IMR-90 (cell line): ENCODE measurements around the gene LTBP2. TPM values are rescaled to one million over a fixed set of nuclear protein-coding genes. Genes with fewer than 3 reads are reported as not detected.
A peak's percentile ranks its signal among the peaks of the same experiment; 100 is the strongest.

Source experiments
- ATAC-seq: fragments of 200-7000 bp; cut with Tn5 transposase; 2 replicates; pipeline ENCODE4 v1.9.1; 2020; ENCODE audit warnings: low read depth, mild to moderate bottlenecking, moderate library complexity
- BruUV-seq: library from RNA; stranded (reverse); fragments of 400-500 nt; replicated peaks from 2 replicates; lab custom pipeline; 2021; lab: Mats Ljungman, UMichigan
- CTCF ChIA-PET: fragments of 300-600 bp; formaldehyde crosslinking; extraction: SDS; loops from one replicate; lab custom pipeline; 2021; ENCODE audit warnings: antibody characterized with exemption; lab: Yijun Ruan, JAX
- POLR2A ChIA-PET: fragments of 300-600 bp; sonication (Branson Sonifier 250); formaldehyde crosslinking; loops from one replicate; lab custom pipeline; 2022; ENCODE audit warnings: antibody characterized with exemption; ENCODE audit not compliant: unreplicated experiment; lab: Charles Lee
- DNase-seq: peaks from one replicate; pipeline ENCODE4 v3.0.0; 2013
- H2AFZ ChIP-seq: replicated peaks from 2 replicates; pipeline ENCODE3; 2013; ENCODE audit warnings: low read length, mild to moderate bottlenecking; ENCODE audit not compliant: poor library complexity
- H2AK5ac ChIP-seq: 2 replicates; pipeline ENCODE4 v1.6.1; 2013; ENCODE audit warnings: low read depth, low read length, inconsistent platforms
- H2AK9ac ChIP-seq: replicated peaks from 2 replicates; pipeline ENCODE3; 2013; ENCODE audit warnings: mild to moderate bottlenecking, low read depth, low read length, moderate library complexity; ENCODE audit not compliant: poor library complexity
- H2BK120ac ChIP-seq: 2 replicates; pipeline ENCODE4 v1.6.1; 2013; ENCODE audit warnings: low read depth, low read length, inconsistent platforms
- H2BK15ac ChIP-seq: 3 replicates; pipeline ENCODE4 v1.6.1; 2013; ENCODE audit warnings: low read depth, low read length, inconsistent platforms
- H2BK20ac ChIP-seq: 2 replicates; pipeline ENCODE4 v1.6.1; 2013; ENCODE audit warnings: low read depth, mild to moderate bottlenecking, inconsistent platforms, low read length, moderate library complexity
- H2BK5ac ChIP-seq: 2 replicates; pipeline ENCODE4 v1.6.1; 2013; ENCODE audit warnings: mild to moderate bottlenecking, low read depth, low read length, inconsistent platforms; ENCODE audit not compliant: poor library complexity, severe bottlenecking
- H3K14ac ChIP-seq: replicated peaks from 2 replicates; pipeline ENCODE4 v1.6.1; 2013; ENCODE audit warnings: low read depth, low read length, inconsistent platforms
- H3K18ac ChIP-seq: 2 replicates; pipeline ENCODE4 v1.6.1; 2013; ENCODE audit warnings: low read depth, low read length, control low read depth
- H3K23ac ChIP-seq: 2 replicates; pipeline ENCODE4 v1.6.1; 2013; ENCODE audit warnings: low read depth, low read length, inconsistent platforms
- H3K27ac ChIP-seq: 2 replicates; pipeline ENCODE4 v1.5.1; 2013; ENCODE audit warnings: mild to moderate bottlenecking, control low read depth, low read length; ENCODE audit not compliant: insufficient read depth
- H3K27me3 ChIP-seq: 2 replicates; pipeline ENCODE4 v1.6.1; 2013; ENCODE audit warnings: low read length; ENCODE audit not compliant: control insufficient read depth, insufficient read depth
- H3K36me3 ChIP-seq: 2 replicates; pipeline ENCODE4 v1.6.1; 2013; ENCODE audit warnings: low read length, mixed read lengths; ENCODE audit not compliant: control insufficient read depth, insufficient read depth
- H3K4ac ChIP-seq: 2 replicates; pipeline ENCODE4 v1.6.1; 2013; ENCODE audit warnings: low read depth, low read length, inconsistent platforms
- H3K4me1 ChIP-seq: 2 replicates; pipeline ENCODE4 v1.6.1; 2013; ENCODE audit warnings: low read length, mixed read lengths; ENCODE audit not compliant: control insufficient read depth, insufficient read depth
- H3K4me2 ChIP-seq: 2 replicates; pipeline ENCODE4 v1.6.1; 2013; ENCODE audit warnings: low read depth, mild to moderate bottlenecking, control low read depth, low read length, moderate library complexity
- H3K4me3 ChIP-seq: 2 replicates; pipeline ENCODE4 v1.5.1; 2013; ENCODE audit warnings: low read depth, mild to moderate bottlenecking, control low read depth, low read length, moderate library complexity; ENCODE audit not compliant: insufficient read depth
- H3K56ac ChIP-seq: 2 replicates; pipeline ENCODE4 v1.6.1; 2013; ENCODE audit warnings: low read length, inconsistent platforms; ENCODE audit not compliant: insufficient read depth; ENCODE audit errors: extremely low read depth
- H3K79me1 ChIP-seq, 2 experiments: 2 replicates each; pipeline ENCODE4 v1.6.1; 2013; ENCODE audit warnings: low read length in 2 of 2, inconsistent platforms in 1 of 2, low read depth in 1 of 2
- H3K9ac ChIP-seq: 2 replicates; pipeline ENCODE4 v1.6.1; 2013; ENCODE audit warnings: low read depth, low read length, control low read depth
- H3K9me1 ChIP-seq: 2 replicates; pipeline ENCODE4 v1.6.1; 2013; ENCODE audit warnings: low read length, inconsistent platforms; ENCODE audit not compliant: insufficient read depth
- H3K9me3 ChIP-seq: 2 replicates; pipeline ENCODE4 v1.6.1; 2013; ENCODE audit warnings: low read length; ENCODE audit not compliant: control insufficient read depth, insufficient read depth
- H4K20me1 ChIP-seq: 2 replicates; pipeline ENCODE4 v1.6.1; 2013; ENCODE audit warnings: low read length, inconsistent platforms; ENCODE audit not compliant: insufficient read depth
- H4K5ac ChIP-seq: 2 replicates; pipeline ENCODE4 v1.6.1; 2013; ENCODE audit warnings: mild to moderate bottlenecking, low read depth, low read length, control low read depth
- H4K8ac ChIP-seq, 2 experiments: 2 replicates each; pipeline ENCODE4 v1.6.1; 2013; ENCODE audit warnings: low read depth in 2 of 2, low read length in 2 of 2, control low read depth in 1 of 2, inconsistent platforms in 1 of 2
- H4K91ac ChIP-seq: 2 replicates; pipeline ENCODE4 v1.6.1; 2013; ENCODE audit warnings: low read depth, low read length, inconsistent platforms; ENCODE audit not compliant: insufficient read depth
- BHLHE40 ChIP-seq: fragments of 150-350 bp; IDR thresholded peaks from 2 replicates; pipeline ENCODE4 v1.6.1; 2016; ENCODE audit warnings: mild to moderate bottlenecking, low read depth, low read length
- CEBPB ChIP-seq: IDR thresholded peaks from 2 replicates; pipeline ENCODE4 v1.6.1; 2012; ENCODE audit warnings: low read depth, low read length, improper control_type of control experiment
- CHD1 ChIP-seq: IDR thresholded peaks from 2 replicates; pipeline ENCODE4 v1.6.1; 2012; ENCODE audit warnings: low read depth, low read length, improper control_type of control experiment
- FOS ChIP-seq: fragments of 150-350 bp; IDR thresholded peaks from 2 replicates; pipeline ENCODE4 v1.6.1; 2016; ENCODE audit warnings: low read depth, low read length
- MAFK ChIP-seq: IDR thresholded peaks from 2 replicates; pipeline ENCODE4 v1.6.1; 2012; ENCODE audit warnings: low read depth, low read length, improper control_type of control experiment
- MAZ ChIP-seq: IDR thresholded peaks from 2 replicates; pipeline ENCODE4 v1.6.1; 2012; ENCODE audit warnings: low read depth, mild to moderate bottlenecking, low read length, improper control_type of control experiment, moderate library complexity, borderline replicate concordance
- MXI1 ChIP-seq: IDR thresholded peaks from 2 replicates; pipeline ENCODE4 v1.6.1; 2012; ENCODE audit warnings: low read depth, mild to moderate bottlenecking, low read length, moderate library complexity, borderline replicate concordance
- NFE2L2 ChIP-seq: fragments of 150-350 bp; IDR thresholded peaks from 2 replicates; pipeline ENCODE4 v1.6.1; 2016; ENCODE audit warnings: low read depth, mild to moderate bottlenecking, low read length
- POLR2A ChIP-seq: IDR thresholded peaks from 2 replicates; pipeline ENCODE4 v1.6.1; 2012; ENCODE audit warnings: mild to moderate bottlenecking, low read depth, low read length
- RAD21 ChIP-seq: IDR thresholded peaks from 2 replicates; pipeline ENCODE4 v1.6.1; 2012; ENCODE audit warnings: low read length, improper control_type of control experiment
- RCOR1 ChIP-seq: IDR thresholded peaks from 2 replicates; pipeline ENCODE4 v1.6.1; 2012; ENCODE audit warnings: mild to moderate bottlenecking, low read length, improper control_type of control experiment; ENCODE audit not compliant: insufficient replicate concordance
- SMC3 ChIP-seq: fragments of 150-350 bp; IDR thresholded peaks from 2 replicates; pipeline ENCODE4 v1.6.1; 2016; ENCODE audit warnings: low read depth, mild to moderate bottlenecking, antibody characterized with exemption, low read length, moderate library complexity
- WGBS, 2 experiments: methylation state at CpG; one replicate each; pipeline versions ENCODE4 v1.1.5 to v1.1.7; 2013; ENCODE audit warnings: missing lambda C conversion rate in 2 of 2; ENCODE audit not compliant: insufficient read length in 1 of 2; ENCODE audit errors: extremely low coverage in 2 of 2; 5-methylcytosine and 5-hydroxymethylcytosine counted together
- dilution Hi-C: fragments of 300-500 bp; cut with HindIII; formaldehyde crosslinking; loops from one replicate; pipeline ENCODE4 v1.14.3; 2018; ENCODE audit warnings: low sequenced_read_pairs; ENCODE audit not compliant: unreplicated experiment
- in situ Hi-C: fragments of 300-500 bp; cut with MboI; formaldehyde crosslinking; loops from 3 replicates; pipeline ENCODE4 v1.14.3; 2019; ENCODE audit warnings: low sequenced_read_pairs, inconsistent platforms, mixed read lengths
- intact Hi-C: fragments of 100-400 bp; cut with micrococcal nuclease; formaldehyde crosslinking; loops from 2 replicates; pipeline ENCODE4 v1.10.0; 2022
- polyA plus RNA-seq, 3 experiments: library from polyadenylated mRNA; depleted of rRNA; stranded (reverse); fragments of >200 nt; gene quantifications; 2 replicates each; pipeline ENCODE4 v1.2.3, GENCODE V29; 2012; ENCODE audit warnings: low replicate concordance in 1 of 3
- total RNA-seq: library from RNA; depleted of rRNA; stranded (reverse); fragments of >200 nt; gene quantifications from 2 replicates; pipeline ENCODE4 v1.2.3, GENCODE V29; 2012
- TF ChIP-seq, protein P1 (sequence below): fragments of 150-350 bp; IDR thresholded peaks from 2 replicates; pipeline ENCODE4 v1.6.1; 2016; ENCODE audit warnings: low read depth, mild to moderate bottlenecking, low read length, moderate library complexity, borderline replicate concordance
- TF ChIP-seq, protein P2 (sequence below): fragments of 150-350 bp; IDR thresholded peaks from 2 replicates; pipeline ENCODE4 v1.6.1; 2017; ENCODE audit warnings: mild to moderate bottlenecking, antibody characterized with exemption, low read length, low read depth

The LTBP2 gene
- total and polyA plus RNA-seq, 2 of the 4 experiments (the other 2 are of a cell fraction): 23.8 to 79.3 TPM

DNA sequence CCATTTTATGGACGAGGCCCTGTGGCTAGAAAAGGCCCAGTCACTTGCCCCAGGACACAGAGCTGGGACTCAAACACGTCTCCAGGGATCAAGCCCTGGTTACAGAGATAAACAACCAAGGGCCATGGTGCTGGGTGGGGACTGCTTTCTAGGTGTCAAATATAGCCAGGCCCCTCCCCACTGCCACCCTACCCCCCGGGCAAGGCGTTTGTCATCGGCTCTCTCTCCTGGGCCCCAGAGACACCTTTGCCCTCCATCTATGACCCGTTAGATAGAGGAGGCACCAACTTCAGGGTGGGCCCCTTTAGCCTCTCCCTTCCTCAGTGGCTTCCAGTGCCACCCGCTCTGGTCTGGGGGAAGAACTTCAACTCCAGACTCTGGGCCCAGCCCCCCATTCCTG, 18.0 kb downstream of the LTBP2 start:
- in situ Hi-C loops: no loop called here
- POLR2A ChIA-PET: interaction anchor here (1.1 kb wide), 1 partner anchor 14 kb away, joined by 3 read pairs; no protein-coding TSS in a partner anchor
- CTCF ChIA-PET: no interaction called here

More for the DNA sequence above, 18.0 kb downstream of the LTBP2 start:
- H4K5ac ChIP-seq: peak overlapping the region; percentile 28; the same call in 1 of the 2 replicates
- H3K9me1 ChIP-seq: peaks cover 67% of the 10 kb centered on the region
- no CpG with 5 or more reads among the region's 7 CpGs for WGBS, 2 experiments
- no peaks in the 10 kb centered on the region for H3K9me3 ChIP-seq
- no peaks in the 10 kb centered on the region for H4K20me1 ChIP-seq
- peak overlapping the region; percentile 86; the same call in 1 of the 2 replicates for H2BK120ac ChIP-seq
- peak overlapping the region; percentile 11 for H2AK9ac ChIP-seq
- peak overlapping the region; percentile 29 for H3K18ac ChIP-seq
- H3K14ac ChIP-seq: peak overlapping the region; percentile 62
- no peaks in the 10 kb centered on the region for H3K27me3 ChIP-seq
- H3K4me3 ChIP-seq: no peak overlapping the region
- peaks cover 44 to 98% of the 10 kb centered on the region in 2 experiments for H3K79me1 ChIP-seq
- H2AK5ac ChIP-seq: peak overlapping the region; percentile 92
- ATAC-seq: no peak
- H3K9ac ChIP-seq: no peak overlapping the region; the same call in 1 of the 2 replicates
- no peak overlapping the region for H3K56ac ChIP-seq
- intact Hi-C loops: no loop called here
- dilution Hi-C loops: no loop called here
- peak overlapping the region; percentile 95 for H3K4ac ChIP-seq
- H4K91ac ChIP-seq: peak overlapping the region; percentile 87
- H2AFZ ChIP-seq: no peak overlapping the region
- H2BK15ac ChIP-seq: peak overlapping the region; percentile 74; the same call in 2 of the 3 replicates
- peak overlapping the region; percentile 75; the same call in 1 of the 2 replicates for H3K27ac ChIP-seq
- H2BK20ac ChIP-seq: peak overlapping the region; percentile 79; the same call in 1 of the 2 replicates
- peak overlapping the region; percentile 71 for H2BK5ac ChIP-seq
- no peak overlapping the region for H3K4me2 ChIP-seq
- H3K4me1 ChIP-seq: peaks cover 51% of the 10 kb centered on the region
- no peaks in the 10 kb centered on the region for H3K36me3 ChIP-seq
- H4K8ac ChIP-seq: peak overlapping the region in 1 of 2 experiments; percentile 87; a peak in 2 of 4 replicates
- BruUV-seq: no TSS peak
- H3K23ac ChIP-seq: 0 out of 2 replicates have a peak overlapping the region, but pooled peaks have one; percentile 82
- no peak for DNase-seq
- TF ChIP-seq NFE2L2 (no peak), POLR2A (no peak), CEBPB (no peak), BHLHE40 (no peak), CHD1 (no peak), MAZ (no peak), MXI1 (no peak), SMC3 (no peak), RAD21 (no peak), MAFK (no peak), RCOR1 (no peak), FOS (no peak)
- TF ChIP-seq, protein P1, sequence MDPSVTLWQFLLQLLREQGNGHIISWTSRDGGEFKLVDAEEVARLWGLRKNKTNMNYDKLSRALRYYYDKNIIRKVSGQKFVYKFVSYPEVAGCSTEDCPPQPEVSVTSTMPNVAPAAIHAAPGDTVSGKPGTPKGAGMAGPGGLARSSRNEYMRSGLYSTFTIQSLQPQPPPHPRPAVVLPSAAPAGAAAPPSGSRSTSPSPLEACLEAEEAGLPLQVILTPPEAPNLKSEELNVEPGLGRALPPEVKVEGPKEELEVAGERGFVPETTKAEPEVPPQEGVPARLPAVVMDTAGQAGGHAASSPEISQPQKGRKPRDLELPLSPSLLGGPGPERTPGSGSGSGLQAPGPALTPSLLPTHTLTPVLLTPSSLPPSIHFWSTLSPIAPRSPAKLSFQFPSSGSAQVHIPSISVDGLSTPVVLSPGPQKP: no peak
- TF ChIP-seq, protein P2, sequence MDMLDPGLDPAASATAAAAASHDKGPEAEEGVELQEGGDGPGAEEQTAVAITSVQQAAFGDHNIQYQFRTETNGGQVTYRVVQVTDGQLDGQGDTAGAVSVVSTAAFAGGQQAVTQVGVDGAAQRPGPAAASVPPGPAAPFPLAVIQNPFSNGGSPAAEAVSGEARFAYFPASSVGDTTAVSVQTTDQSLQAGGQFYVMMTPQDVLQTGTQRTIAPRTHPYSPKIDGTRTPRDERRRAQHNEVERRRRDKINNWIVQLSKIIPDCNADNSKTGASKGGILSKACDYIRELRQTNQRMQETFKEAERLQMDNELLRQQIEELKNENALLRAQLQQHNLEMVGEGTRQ: no peak
